Subcutaneous adipose tissue (tissue), 4 donors: ENCODE data around the gene SCAANT1. TPM values are rescaled to one million over a fixed set of nuclear protein-coding genes. Genes with fewer than 3 reads are reported as not detected.

Experiments used
- total RNA-seq, 4 donors: library from RNA; depleted of rRNA; stranded (reverse); fragments of >200 nt; gene quantifications; one replicate each; pipeline ENCODE4 v1.1.0, GENCODE V29; 2016
- TF ChIP-seq, protein P1 (sequence below): fragments of 450-650 bp; IDR thresholded peaks from one replicate; pipeline ENCODE4 v1.5.1; 2016; ENCODE audit warnings: low read depth, mild to moderate bottlenecking, control low read depth, antibody characterized with exemption, moderate library complexity

SCAANT1 gene
- total RNA-seq, 4 donors from 2014 or later: not detected

DNA sequence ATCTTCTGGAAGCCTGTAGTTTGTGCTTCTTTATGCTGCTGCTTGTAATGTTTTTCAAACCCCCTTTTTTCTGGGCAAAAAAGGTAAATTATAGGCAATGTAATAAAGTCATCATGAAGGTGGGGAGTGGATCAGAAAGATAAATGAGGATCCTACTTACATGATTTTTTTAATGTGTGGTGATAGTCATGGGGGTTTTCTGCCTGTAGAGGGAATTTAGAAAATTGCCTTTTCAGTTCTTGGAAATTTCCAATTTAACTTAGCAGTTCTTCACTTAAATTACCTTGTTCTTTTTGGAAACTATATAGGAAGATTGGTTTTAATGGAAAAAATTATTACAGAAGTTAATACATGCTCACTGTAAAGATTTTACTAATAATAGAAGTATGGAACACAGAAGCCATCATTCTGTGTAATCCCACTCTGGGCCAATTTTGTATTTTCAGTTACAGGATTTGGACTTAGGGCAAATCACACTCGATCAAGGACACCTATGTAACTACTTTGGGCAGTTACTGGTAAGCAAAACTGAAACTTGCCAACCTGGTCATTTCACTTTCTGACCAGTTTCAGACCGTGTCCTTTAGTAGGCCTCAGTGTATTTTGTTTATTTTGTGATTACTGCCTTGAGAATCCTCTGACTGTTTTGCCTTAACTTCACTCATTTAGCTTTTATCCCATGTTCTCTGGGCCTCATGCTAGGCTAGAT lies 10.5 kb upstream of the SCAANT1 start:
- TF ChIP-seq, protein P1, sequence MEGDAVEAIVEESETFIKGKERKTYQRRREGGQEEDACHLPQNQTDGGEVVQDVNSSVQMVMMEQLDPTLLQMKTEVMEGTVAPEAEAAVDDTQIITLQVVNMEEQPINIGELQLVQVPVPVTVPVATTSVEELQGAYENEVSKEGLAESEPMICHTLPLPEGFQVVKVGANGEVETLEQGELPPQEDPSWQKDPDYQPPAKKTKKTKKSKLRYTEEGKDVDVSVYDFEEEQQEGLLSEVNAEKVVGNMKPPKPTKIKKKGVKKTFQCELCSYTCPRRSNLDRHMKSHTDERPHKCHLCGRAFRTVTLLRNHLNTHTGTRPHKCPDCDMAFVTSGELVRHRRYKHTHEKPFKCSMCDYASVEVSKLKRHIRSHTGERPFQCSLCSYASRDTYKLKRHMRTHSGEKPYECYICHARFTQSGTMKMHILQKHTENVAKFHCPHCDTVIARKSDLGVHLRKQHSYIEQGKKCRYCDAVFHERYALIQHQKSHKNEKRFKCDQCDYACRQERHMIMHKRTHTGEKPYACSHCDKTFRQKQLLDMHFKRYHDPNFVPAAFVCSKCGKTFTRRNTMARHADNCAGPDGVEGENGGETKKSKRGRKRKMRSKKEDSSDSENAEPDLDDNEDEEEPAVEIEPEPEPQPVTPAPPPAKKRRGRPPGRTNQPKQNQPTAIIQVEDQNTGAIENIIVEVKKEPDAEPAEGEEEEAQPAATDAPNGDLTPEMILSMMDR: no peak

DNA sequence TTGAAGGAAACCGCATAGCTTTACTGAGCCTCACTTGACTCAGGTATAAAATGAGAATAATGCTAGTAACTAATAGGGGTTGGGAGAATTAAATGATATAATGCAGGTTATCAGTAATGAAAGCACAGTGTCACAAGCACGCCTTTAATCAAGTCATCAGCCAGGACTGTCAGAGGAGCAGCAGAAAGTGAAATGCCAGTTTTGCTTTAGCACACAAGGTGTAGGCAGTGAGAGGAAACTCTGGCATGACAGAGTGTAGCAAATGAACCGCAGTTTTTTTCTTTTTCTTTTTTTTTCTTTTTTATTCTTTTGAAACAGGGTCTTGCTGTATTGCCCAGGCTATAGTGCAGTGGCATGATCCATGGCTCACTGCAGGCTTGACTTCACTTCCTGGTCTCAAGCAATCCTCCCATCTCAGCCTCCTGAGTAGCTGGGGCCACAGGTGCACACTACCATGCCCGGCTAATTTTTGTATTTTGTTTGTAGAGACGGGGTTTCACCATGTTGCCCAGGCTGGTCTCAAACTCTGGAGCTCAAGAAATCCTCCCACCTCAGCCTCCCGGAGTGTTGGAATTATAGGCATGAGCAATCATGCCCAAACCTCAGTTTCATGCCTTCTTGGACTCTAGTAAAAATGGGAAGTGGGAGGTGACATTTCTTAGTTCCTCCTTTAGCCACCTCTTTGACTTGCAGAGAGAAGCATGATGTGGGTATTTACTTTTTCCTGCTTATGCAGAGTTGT lies 9.7 kb upstream of the SCAANT1 start:
- TF ChIP-seq, protein P1: no peak

DNA sequence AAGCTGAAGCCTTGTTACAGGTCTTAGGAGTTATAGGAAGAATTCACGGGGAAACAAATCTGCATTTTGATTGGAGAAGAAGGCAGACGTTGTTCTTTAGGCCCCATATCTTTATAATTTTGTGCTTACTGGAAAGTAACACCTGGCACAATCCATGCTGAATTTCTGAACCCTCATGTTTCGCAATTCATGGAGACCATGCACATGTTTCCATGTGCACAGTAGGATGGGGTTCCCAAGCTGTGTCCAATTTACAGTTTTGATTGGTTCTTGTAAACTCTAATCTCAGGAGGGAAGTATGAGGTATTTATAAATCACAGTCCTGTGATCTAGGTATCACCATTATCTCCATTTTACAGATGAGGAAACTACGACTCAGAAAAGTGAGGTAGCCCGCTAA lies 7.8 kb upstream of the SCAANT1 start:
- TF ChIP-seq, protein P1: no peak

DNA sequence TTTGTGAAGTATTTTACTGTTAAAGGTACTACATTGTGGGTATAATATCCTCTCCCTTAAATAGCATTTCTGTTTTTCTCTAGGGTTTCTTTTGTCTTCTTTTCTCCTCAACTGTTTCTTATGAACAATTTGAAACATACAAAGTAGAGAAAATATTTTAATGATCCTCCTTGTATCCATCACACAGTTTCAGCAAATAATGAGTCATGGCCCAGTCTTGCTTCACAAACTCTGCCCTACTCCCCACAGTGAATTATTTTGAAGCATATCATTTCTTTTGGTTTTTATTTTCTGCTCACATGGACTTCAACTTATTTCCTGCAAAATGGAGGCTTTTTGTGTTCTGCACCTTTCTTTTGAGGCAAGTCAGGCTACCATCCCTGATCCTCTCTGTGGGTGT lies 6.1 kb upstream of the SCAANT1 start:
- TF ChIP-seq, protein P1: no peak

DNA sequence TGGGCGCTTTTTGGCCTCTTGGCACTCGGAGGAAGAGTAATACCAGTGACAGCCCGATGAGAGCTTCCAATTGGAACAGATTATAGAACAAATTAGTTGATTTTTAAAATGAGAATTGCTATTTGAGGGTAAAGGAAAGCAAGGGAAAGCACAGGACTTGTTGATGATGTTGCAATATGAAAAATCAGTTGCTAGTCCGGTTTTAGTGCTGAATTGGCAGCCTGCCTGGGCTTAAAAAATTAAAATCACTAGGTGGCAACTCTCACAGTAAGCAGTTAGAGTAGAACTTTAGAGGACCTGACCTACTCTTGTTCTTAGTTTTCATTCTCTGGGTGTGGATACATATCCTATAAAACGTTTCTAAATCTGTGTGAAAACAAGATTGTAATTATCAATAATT lies 2.1 kb upstream of the SCAANT1 start:
- TF ChIP-seq, protein P1: no peak

DNA sequence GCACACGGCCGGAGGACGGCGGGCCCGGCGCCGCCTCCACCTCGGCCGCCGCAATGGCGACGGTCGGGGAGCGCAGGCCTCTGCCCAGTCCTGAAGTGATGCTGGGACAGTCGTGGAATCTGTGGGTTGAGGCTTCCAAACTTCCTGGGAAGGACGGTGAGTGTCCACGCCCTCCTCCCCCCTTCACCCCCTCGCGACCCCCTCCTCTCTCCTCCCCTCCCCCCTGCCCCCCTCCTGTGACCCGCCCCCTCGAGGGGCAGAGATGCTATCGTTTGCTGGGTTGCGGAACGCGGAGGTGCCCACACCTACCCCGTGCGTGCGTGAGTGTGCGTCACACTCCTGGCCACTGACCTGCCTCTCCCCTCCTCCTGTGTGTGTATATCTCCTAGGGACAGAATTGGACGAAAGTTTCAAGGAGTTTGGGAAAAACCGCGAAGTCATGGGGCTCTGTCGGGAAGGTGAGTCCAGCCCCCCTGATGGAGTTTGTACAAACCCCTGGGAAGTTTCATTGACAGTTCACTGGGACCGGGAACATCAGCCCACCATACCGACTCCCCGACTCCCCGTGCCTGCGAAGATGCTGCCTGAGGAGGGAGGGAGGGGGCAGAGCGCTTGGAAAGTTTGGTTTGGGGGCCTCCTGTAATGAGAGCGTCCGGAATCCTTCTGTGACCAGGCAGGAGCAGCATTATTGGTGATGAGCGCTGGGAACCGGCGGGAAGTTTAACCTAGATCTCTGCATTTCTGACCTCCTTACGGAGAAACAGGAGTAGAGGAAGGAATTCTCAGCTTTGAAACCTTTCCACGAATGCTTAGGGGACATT lies 795 bp upstream of the SCAANT1 start:
- TF ChIP-seq, protein P1: no peak

DNA sequence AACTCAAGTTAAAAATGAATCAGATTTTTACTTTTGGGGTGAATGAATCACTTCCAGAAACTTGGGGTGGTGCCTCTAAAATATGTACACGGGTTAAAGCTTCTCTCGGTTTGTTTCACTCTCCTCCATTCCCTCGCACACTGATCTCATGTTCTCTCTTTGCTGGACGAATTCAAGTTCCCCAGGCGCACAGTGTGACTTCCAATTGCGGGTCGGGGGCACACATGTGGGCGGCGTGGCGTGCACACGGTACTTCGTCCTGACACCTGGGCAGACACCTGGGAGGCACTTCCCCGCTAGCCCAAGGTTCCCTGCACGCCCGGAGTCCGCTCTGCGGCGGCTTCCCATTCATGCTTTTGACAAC lies 692 bp downstream of the SCAANT1 start:
- TF ChIP-seq, protein P1: no peak
